Ovary (tissue), 9 donors: ENCODE results near the gene CLIC4. TPM values are rescaled to one million over a fixed set of nuclear protein-coding genes. Genes with fewer than 3 reads are reported as not detected.
"Not testable (repeated sequence)": the region's sequence is repeated elsewhere in the genome, so short reads cannot be mapped to it uniquely, and the experiment has no call there.

Experiments used
- DNase-seq, 5 donors: peaks; one replicate each; pipeline ENCODE4 v3.0.0-alpha.2; 2019 to 2020
- H3K27ac ChIP-seq, 2 donors: fragments of 200-600 bp; one replicate each; pipeline versions ENCODE4 v1.5.1 to v1.8.0; 2019 to 2022
- H3K27me3 ChIP-seq: fragments of 200-600 bp; one replicate; pipeline ENCODE4 v1.8.0; 2022
- H3K36me3 ChIP-seq: fragments of 200-600 bp; sonication (generic); one replicate; pipeline ENCODE4 v1.5.1; 2019
- H3K4me1 ChIP-seq: one replicate; pipeline ENCODE4 v1.8.1; 2013; ENCODE audit warnings: mild to moderate bottlenecking, moderate library complexity; ENCODE audit not compliant: insufficient read depth
- H3K4me3 ChIP-seq: fragments of 200-600 bp; sonication (generic); one replicate; pipeline ENCODE4 v1.5.1; 2017
- H3K9me3 ChIP-seq, 2 donors: fragments of 200-600 bp in 1 of 2; sonication (generic) in 1 of 2; one replicate each; pipeline versions ENCODE4 v1.5.1 to v1.8.1; 2013 to 2019; ENCODE audit warnings: mild to moderate bottlenecking in 1 of 2, moderate library complexity in 1 of 2
- CTCF ChIP-seq, 3 donors: fragments of 450-650 bp in 2 of 3; fragments of 200-600 bp in 1 of 3; IDR thresholded peaks; one replicate each; pipeline versions ENCODE4 v1.5.1 to v1.8.0; 2016 to 2022; ENCODE audit warnings: antibody characterized with exemption in 3 of 3, mild to moderate bottlenecking in 1 of 3
- EP300 ChIP-seq: sonication (generic); formaldehyde crosslinking; IDR thresholded peaks from one replicate; pipeline ENCODE4 v1.6.1; 2017; ENCODE audit warnings: antibody characterized with exemption
- POLR2A ChIP-seq: fragments of 450-650 bp; IDR thresholded peaks from one replicate; pipeline ENCODE4 v1.6.1; 2017; ENCODE audit warnings: antibody characterized with exemption, mild to moderate bottlenecking, moderate library complexity
- WGBS, 3 donors: extraction: QIAGEN DNeasy Blood & Tissue Kit in 1 of 3; methylation state at CpG; one replicate each; pipeline versions ENCODE4 v1.1.5 to v1.1.7; 2013 to 2017; 5-methylcytosine and 5-hydroxymethylcytosine counted together
- intact Hi-C, 4 donors: fragments of 100-400 bp; cut with DNase I; formaldehyde crosslinking; loops; one replicate each; pipeline versions ENCODE4 v1.11.0 to v1.15.1; 2022 to 2023
- polyA plus RNA-seq, 2 donors: library from polyadenylated mRNA; stranded (reverse); fragments of 200-250 nt in 1 of 2; fragments of 350-450 nt in 1 of 2; fragmentation: Illumina TruSeq in 1 of 2; extraction: RNeasy Lipid Tissue Mini Kit (QIAGEN cat#74804) in 1 of 2; gene quantifications; one replicate each; pipeline ENCODE4 v1.2.3, GENCODE V29; 2013 to 2014
- total RNA-seq, 7 donors: library from RNA; depleted of rRNA in 2 of 7; stranded (reverse); fragments of >200 nt in 2 of 7; fragmentation: NEBNext Ultra II Directional in 3 of 7; extraction: Animal tissue kit (Norgen Biotek cat#: 25700) in 3 of 7; gene quantifications; one replicate each; pipeline versions ENCODE4 v1.1.0 to v1.2.4, GENCODE V29; 2016 to 2023
- donor health status: DM: no; HTN: no; CAD: no; lungs with moderate emphysema.
- donor health status: DM: no; HTN: no; CAD: no.
- donor health status: Bipolar disorder and iron deficiency.
- donor health status: DM: yes; HTN: yes; CAD: no.
- donor health status: DM: no; HTN: no; CAD: no.
- donor health status: DM: yes; HTN: yes; CAD: no.

Gene CLIC4
- total and polyA plus RNA-seq, 9 donors: 53.6 to 209 (median 125) TPM

- Histone ChIP-seq H3K4me1 (peaks cover 8% of the 10 kb centered on the region), H3K9me3 (no peaks in the 10 kb centered on the region), H3K36me3 (no peaks in the 10 kb centered on the region), H3K27ac (no peak overlapping the region), H3K4me3 (no peak overlapping the region), H3K27me3 (no peaks in the 10 kb centered on the region)
- 80 to 92% (median 91%) methylated on average over 8 of the region's 8 CpGs for WGBS, 3 donors
- DNase-seq: no peak
- intact Hi-C loops: loop anchor here in 2 of 4 donors (5.0 to 10.0 kb wide), 3 partner anchors 65 to 108 kb away; partner anchors contain the start of gene SRRM1 (in 1 of the 2)
- no peak for TF ChIP-seq EP300
Observed at GRCh38 chr1:24749886-24750285, 4.6 kb downstream of the CLIC4 start.

- no peak overlapping the region for H3K27ac ChIP-seq
- intact Hi-C loops: no loop called here
- H3K4me3 ChIP-seq: no peak overlapping the region
Observed at GRCh38 chr1:24751833-24752232, 6.6 kb downstream of the CLIC4 start.

GRCh38 chr1:24752305-24752704, 7.1 kb downstream of the CLIC4 start:
- TF ChIP-seq POLR2A (no peak), CTCF (IDR thresholded peaks at IDR 0.05) (no peak), EP300 (no peak)
- no peaks in the 10 kb centered on the region for H3K27me3 ChIP-seq
- no peaks in the 10 kb centered on the region for H3K36me3 ChIP-seq
- WGBS, 3 donors: 79 to 88% (median 79%) methylated on average over 3 of the region's 3 CpGs
- H3K9me3 ChIP-seq: no peaks in the 10 kb centered on the region
- intact Hi-C loops: no loop called here
- H3K4me3 ChIP-seq: no peak overlapping the region
- H3K27ac ChIP-seq: no peak overlapping the region
- H3K4me1 ChIP-seq: peaks cover 8% of the 10 kb centered on the region
- no peak for DNase-seq

More at GRCh38 chr1:24751833-24752232, 6.6 kb downstream of the CLIC4 start:
- Histone ChIP-seq H3K4me1 (peaks cover 8% of the 10 kb centered on the region), H3K36me3 (no peaks in the 10 kb centered on the region), H3K9me3 (no peaks in the 10 kb centered on the region), H3K27me3 (no peaks in the 10 kb centered on the region)
- WGBS, 3 donors: 84 to 92% (median 90%) methylated on average over 1 of the region's 1 CpG
- TF ChIP-seq POLR2A: no peak
- TF ChIP-seq CTCF (IDR thresholded peaks at IDR 0.05): no peak
- no peak for TF ChIP-seq EP300
- no peak for DNase-seq

- Histone ChIP-seq H3K4me1 (peaks cover 3% of the 10 kb centered on the region), H3K27me3 (no peaks in the 10 kb centered on the region), H3K4me3 (no peak overlapping the region), H3K36me3 (no peaks in the 10 kb centered on the region), H3K27ac (no peak overlapping the region), H3K9me3 (no peaks in the 10 kb centered on the region)
- 69 to 78% (median 77%) methylated on average over 5 of the region's 5 CpGs for WGBS, 3 donors
- DNase-seq: no peak
- TF ChIP-seq POLR2A (no peak), EP300 (no peak), CTCF (IDR thresholded peaks at IDR 0.05) (no peak)
- intact Hi-C loops: no loop called here
Observed at GRCh38 chr1:24754229-24754628, 9.0 kb downstream of the CLIC4 start.

- DNase-seq, intact Hi-C loops, H3K4me1 ChIP-seq, H3K36me3 ChIP-seq, H3K4me3 ChIP-seq, H3K27ac ChIP-seq, H3K27me3 ChIP-seq, H3K9me3 ChIP-seq: not testable (repeated sequence)
- WGBS, 3 donors: 92 to 98% (median 98%) methylated on average over 6 of the region's 6 CpGs
Observed at GRCh38 chr1:24755323-24755722, 10.1 kb downstream of the CLIC4 start.
